ENCODE results near the gene FMNL2.

Gene FMNL2

DNA sequence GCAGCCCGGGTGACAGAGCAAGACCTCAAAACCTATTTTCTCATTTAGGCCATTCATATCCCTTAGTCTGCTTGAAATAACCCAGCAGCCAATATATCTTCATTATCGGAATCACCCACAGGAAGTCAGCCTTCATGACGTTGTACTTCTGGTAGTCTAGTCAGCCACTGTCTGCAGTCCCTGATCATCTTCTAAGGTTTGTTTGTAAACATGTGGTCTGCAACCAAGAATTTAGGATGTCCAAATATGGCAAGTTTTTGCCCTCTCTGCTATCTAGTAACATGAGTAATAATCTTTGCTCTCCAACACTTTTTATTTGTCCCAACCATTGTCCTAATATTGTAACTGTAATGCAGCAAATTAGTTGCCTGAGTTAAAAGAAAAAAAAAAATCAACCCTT lies 289.8 kb downstream of the FMNL2 start:
- DNase-seq = no peak

DNA sequence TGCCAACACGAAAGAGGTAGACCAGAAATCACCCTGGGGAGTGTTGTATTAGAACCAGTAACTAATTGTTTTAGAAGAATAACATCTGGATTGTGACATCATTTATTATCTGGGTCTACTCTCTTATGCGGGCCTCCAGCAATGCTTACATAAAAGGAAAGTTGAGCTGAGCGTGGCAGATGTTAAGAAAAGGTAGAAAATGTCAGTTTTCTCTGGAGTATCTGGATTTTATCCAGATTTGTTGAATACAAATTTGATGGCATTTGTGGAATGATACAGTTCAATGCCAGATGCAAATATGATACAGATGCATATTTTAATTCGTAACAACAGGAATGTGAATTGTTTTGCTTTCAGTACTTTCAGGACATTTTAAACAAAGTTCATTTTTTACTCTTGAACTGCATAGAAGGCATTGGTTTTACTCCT lies 292.0 kb downstream of the FMNL2 start:
- DNase-seq = no peak

DNA sequence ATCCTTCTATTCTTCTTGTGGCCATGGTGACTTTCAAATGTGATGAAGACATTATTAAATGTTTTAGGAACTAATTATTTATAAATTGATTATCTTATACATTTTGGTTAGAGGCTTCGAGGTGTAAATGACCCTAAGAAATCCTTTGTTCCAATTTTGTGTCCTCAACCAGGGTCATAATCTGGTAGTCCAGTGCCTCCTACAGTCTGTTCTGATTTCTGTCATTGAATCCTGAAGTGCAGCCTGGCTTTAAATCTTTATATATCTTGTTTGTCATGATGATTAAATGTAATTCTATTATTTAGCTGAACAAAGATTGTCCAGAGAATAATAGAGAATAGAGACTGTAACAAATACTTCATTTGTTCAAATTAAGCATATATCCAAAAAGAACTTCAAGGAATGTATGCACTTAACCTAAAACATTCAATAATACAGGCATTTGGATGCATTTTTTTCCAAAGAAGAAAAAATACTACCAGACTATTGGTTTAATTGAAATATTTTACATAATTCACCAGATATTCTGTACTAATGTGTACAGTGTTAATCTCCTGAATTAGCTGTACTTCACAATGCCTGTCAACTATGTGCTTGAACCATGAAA lies 292.5 kb downstream of the FMNL2 start:
- peak; percentile 24 for DNase-seq

DNA sequence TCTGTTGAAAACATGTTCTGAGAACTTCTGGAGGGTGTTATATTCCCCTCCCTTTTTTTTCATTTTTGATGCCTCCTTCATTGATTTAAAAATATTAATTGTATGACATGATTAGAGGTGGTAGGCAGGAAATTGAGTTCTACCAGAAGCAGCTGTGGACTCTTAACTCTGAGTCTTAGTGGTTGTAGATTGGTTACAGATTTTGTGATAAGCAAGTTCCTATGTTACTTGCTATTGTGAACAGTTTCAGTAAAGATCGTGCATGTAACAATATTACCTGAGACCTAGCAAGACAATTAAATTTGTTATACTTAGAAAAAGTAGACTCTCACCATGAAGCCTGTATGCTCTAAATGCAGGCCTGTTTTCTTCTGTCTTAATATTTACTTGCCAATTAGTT lies 294.2 kb downstream of the FMNL2 start:
- no peak for DNase-seq

DNA sequence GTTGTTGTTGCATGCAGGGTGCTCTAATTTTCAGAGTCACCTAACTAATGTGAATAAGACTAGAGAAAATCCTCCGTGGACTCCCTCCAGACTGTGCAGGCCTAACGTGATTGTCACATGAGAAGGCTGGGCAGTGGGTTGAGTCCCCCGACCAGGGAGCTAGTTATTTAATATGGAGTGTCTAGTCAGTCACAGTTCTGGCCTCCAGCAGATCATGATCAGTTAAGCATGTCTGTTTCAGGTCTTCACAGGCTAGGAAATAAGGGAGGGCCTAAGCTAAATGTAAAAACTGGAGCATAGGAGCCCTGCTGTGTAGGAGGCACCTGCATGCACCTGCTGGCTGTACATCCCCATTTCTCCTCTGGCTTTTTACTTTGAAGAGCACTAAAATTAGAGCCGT lies 295.5 kb downstream of the FMNL2 start:
- no peak for DNase-seq

DNA sequence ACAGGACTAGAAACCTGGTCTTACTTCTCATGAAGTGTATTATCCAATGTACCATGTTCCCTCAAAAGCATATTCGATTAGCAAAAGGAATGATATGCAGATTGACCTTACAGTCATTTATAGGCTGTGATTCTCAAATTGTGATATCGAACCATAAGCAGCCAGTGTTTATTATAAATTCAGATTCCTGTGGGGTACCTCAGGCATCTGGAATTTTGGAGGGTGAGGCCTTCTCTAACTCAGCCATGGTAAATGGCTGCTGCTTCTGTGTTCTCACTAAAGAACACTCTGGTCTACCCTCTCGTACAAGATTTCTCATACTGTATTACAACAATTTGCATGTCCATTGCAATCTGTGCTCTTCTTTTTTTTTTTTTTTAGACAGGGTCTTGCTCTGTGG lies 297.8 kb downstream of the FMNL2 start:
- DNase-seq = no peak

DNA sequence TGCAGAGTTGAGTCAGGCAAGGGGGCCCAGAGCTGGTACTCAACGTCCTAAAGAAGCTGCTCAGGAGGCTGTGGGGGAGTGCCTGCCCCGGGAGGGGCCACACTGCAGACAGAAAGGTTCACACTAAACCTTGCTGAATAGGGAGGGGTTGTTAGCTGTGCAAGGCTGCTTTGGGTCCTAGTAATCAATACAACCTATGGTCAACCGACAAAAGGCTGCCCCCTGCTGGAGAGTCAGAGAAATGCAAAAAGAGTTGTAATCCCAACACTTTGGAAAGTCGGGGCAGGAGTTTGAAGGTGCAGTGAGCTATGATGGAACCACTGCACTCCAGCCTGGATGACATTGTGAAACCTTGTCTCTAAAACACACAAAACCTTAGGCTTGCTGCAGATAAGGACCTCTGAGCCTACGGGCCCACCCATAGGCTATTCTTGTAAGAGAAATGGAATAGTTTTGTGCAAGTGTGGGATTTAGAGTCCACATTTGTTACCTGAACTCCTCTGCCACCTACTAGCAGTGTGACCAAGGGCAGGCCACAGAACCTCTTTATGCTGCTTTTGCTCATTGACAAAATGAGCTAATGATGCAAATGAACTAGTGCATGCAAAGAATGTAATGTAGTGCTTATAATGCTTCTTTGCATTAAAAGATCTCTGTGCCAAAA lies 300.8 kb downstream of the FMNL2 start:
- peak; percentile 45 for DNase-seq

DNA sequence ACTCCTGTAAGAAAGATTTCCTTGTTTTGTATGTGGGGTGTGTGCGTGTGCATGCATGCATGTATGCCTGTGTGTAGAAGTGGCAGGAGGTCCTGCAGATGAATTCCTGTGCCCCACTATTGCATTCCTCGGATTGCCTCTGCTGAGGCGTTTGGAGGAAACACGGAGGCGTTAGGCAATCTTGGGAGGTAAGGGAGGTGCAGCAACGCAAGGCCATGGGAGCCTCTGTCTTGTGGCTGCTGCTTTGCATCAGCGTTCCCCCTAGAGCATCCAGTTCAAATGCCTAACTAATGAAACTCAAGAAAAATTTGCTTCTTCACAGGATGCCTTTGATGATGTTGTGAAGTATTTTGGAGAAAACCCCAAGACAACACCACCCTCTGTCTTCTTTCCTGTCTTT lies 302.3 kb downstream of the FMNL2 start:
- DNase-seq = no peak

DNA sequence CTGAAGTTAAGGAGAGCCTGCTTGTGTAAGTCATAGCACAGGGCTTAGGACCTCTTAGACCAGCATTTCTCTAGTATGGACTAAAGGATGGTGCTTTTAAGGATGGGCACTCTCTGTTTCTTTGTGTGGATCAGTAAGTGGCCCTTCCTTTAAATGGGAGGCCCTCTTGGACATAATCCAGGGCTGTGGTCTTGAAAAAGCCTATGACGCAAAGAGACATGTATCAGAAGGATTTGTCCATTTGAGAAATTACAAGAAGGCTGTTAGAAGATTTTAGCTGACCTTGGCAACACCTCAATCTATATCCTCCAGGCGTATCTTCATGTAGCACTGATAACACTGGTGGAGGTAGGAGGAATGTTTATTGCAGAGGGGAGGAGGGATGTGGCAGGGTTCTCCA lies 303.1 kb downstream of the FMNL2 start:
- no peak for DNase-seq

DNA sequence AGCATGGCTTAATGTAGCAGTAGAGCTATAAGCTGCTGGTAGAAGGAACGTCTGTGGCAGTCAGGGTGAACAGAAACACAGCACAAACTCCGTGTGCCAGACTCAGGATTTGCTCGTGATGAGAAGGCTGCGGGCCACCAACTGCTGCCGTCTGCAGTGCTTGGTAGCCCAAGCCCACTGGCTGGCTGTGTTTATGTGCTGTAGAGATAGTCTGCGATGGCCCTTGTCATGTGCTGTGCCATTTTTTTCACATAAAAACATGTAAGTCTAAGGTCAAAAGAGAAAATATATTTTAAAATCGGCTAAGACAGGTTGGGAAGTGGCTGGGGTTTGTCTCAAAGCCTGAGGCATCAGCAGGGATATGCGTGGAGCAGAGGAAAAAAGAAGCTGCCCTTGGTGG lies 303.6 kb downstream of the FMNL2 start:
- no peak for DNase-seq

DNA sequence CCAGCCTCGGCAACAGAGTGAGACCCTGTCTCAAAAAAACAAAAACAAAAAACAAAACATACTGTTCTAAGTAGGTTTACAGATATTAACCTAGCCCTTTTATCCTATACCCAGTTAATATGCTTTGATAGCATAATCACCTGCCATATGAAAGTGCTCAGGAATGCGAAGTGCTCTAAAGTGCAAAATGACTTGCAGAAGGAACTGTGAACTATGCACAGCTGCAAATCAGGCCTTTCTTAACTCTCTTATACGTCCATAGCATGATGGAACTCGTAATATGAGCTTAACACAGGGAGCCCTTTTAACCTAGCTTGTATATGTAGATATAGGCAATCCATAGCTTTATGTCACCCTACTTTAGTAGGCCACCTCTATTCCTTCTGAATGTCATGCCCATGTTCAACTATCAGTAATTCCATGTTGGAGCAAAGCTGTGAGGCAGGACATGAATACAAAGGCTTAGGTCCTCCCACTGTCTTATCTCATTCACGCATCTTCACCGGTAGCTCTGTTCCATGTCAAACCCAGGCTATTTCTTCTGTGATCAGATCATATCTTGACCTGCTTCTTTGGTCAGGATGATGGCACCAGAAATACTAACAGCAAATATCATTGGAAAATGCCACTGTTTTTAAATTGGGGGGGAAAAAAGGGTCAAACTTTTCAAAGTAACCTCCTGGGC lies 309.4 kb downstream of the FMNL2 start:
- DNase-seq = no peak

DNA sequence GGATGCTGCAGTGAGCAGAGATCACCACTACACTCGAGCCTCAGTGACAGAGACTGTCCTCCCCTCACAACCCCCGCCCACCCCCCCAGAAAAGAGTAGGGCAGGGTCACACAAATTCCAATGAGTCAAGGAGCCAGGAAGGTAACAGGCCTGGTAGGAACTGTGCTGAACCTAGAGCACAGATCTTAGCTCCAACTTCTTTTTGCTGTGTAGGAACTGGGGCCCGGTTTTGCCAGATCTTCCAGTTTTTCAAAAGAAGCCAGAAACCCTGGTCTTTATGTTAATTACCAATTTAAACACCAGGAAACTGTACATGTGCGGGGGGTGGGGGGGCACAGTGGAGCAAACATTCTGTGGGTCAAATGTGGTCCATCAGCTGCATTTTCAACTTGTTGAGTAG lies 311.3 kb downstream of the FMNL2 start:
- no peak for DNase-seq

DNA sequence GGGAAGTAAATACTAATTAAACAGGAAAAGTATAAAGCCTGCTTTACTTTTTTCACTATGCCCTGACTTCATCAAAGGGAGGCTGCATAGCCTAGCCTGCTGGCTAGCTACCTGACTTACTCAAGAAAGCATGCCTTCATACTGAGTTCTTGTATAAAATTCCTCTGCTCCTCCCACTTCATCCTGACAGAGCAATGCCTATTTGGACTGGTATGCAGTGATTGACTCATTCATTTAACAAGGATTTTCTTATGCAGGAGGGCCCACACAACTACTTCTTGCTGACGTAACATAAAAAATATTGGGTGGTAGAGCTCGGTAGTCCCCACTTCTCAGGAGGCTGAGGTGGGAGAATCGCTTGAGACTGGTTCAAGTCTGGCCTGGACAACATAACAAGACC lies 311.8 kb downstream of the FMNL2 start:
- peak; percentile 92 for DNase-seq

DNA sequence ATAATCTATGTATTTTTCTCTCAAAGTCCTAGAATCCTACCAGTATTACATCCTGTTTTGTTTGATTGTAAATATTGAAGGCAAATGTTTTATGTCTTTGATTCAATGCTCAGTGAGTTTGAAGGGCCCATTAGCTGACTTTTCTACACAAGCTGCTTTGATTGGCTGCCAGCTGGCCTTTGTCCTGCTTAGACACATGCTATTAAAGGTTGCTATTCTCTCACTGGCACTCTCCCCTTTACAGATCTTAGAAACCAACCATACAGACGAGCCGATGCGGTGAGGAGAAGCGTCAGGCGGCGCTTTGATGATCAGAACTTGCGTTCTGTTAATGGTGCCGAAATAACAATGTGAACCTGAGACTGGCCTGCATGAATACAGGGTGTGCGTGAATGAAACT lies 312.6 kb downstream of the FMNL2 start:
- DNase-seq = no peak

DNA sequence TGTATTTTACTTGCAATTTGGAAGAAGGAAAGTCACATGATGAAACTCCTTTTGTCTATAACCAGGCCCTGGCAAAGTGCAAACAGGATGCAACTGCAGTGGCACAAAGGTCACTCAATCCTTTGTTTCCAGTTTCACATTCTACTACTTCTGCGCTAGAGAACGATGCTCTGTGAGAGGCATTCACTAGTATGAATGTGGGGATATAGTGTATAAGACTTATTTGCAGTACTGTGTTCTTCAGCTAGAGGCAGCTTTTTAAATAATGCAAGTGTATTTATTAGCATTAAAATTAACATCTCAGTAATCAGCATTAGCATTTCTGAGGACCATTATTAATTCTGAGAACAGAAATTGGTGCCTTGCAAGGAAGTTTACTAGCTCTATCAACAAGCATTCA lies 313.4 kb downstream of the FMNL2 start:
- DNase-seq = no peak

DNA sequence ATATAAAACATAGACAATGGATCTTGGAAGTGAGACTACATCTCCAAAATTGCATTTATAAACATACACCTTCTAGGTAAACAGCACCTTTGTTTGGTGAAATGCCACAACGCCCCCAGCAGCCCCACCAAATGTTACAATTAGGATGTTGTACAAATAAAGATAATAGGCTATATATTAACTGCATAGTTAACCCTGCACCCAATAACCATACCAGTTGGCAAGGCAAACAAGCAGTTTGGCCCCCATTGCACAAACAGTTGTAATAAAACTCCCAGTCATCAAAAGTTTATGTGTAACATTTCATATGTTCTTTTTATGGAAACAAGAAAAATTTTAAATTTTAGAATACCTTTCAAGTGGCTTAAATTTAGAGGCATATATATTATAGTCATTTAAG lies 315.0 kb downstream of the FMNL2 start:
- DNase-seq = no peak

DNA sequence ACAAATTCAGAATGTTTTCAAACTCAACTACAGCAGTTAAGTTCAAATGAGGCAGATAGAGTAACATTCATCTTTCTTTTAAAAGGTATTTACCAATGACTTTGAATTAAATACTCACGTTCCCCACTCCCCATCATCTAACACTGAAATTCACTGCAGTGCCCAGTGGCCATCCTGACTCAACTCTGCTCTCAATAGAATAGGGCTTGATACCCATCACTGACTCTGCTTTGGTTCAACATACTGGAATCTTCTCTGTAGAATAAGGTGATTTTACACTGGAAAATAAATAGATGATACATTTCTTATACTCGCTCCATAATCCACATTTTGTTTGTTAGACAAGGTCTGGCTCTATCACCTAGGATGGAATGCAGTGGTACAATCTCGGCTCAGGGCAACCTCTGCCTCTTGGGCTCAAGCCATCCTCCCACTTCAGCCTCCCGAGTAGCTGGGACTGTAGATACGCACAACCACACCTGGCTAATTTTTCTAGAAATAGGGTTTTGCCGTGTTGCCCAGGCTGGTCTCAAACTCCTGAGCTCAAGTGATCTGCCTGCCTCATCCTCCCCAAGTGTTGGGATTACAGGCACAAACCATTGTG lies 315.9 kb downstream of the FMNL2 start:
- no peak for DNase-seq

DNA sequence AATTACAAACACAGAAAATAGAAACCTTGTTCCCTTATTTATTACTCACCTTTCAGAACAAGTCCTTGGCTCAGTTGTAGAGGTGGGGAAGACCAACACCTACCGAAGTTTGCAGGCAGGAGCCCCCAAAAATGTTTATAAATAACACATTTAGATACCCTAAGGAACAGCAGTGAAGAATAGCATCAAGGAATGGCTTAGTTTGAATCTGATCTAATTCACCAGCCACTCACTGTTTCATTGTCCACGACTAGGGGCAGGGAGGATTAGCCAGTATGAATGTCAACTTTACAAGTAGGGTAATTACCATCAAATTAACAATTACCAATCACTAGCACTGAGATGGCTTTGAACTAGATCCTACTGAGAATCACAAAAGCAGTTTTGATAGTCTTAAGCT lies 316.9 kb downstream of the FMNL2 start:
- no peak for DNase-seq

DNA sequence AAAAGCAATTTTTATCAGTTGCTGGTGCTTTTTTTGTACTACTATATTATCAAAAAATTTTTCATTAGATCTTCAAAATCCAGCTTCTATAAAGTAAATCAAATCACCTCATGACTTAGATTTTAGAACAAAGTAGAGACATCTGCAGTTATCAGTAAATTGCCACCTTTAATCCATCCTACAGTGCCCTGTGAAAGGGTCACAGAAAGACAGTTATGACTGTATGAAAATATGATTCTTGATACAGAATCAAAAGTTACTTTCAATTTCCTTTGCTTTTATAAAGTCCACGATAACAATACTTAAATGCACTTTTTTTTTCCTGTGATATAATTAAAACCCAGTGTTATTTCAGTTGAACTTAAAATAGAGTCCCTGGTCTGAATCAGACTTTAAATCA lies 320.9 kb downstream of the FMNL2 start:
- DNase-seq = no peak

DNA sequence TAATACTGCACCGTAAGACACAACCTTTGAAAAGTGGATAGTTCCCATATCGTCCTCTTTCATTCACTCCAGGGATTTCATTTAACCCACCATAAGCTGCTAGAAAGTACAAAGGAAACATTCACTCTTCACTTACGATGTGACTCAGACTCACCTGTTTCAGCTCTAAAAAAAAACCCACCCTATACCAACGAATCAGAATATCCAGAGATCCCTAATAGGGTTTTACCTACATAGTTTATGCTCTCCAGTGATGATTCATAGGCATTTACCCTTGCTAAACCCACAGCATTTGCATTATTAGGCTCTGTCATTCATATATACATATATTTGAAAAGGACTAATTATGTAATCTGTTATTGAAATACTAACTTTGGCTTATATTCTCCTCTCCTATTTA lies 322.1 kb downstream of the FMNL2 start:
- no peak for DNase-seq

DNA sequence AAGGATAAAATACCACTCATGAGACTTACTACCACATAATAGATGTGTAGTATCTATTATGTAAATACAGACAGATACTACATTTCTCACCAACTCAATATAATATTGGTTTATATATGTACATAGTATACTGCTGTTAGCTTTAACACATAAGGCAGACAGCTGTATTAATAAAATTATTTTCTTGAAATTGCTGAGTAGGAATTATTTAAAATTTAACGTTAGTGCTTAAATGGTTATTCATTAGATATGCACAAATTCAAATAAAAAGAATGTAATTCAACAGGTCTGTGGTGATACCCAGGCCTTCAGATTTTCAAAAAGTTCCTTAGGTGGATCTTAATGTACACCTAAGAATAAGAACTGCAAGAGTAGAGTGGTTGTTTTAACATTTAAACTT lies 323.2 kb downstream of the FMNL2 start:
- DNase-seq = no peak

DNA sequence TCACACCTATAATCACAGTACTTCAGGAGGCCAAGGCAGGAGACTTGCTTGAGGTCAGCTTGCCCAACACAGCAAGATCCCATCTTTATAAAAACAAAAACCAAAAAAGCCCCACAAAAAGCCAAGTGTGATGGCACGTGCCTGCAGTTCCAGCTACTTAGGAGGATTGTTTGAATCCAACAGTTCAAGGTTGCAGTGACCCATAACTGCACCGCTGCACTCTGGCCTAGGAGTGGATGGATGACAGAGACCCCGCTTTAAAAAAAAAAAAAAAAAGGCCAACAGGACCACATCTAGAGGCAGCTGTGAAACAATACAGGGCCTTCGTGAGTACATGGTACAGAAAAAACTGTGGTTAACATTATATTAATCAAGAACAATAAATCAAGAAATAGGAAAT lies 326.1 kb downstream of the FMNL2 start:
- no peak for DNase-seq

DNA sequence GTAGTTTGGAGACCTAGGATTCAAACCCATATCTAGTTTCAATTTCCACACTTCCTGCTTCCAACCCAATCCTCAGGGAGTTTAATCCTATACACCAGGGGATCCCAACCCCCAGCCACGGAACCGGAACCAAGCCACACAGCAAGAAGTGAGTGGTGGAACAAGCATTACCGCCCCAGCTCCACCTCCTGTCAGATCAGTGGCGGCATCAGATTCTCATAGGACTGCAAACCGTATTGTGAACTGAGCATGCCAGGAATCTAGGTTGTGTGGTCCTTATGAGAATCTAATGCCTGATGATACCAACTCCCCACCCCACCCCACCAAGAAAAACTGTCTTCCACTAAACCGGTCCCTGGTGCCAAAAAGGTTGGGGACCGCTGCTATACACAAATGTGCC lies 329.8 kb downstream of the FMNL2 start:
- DNase-seq = no peak

DNA sequence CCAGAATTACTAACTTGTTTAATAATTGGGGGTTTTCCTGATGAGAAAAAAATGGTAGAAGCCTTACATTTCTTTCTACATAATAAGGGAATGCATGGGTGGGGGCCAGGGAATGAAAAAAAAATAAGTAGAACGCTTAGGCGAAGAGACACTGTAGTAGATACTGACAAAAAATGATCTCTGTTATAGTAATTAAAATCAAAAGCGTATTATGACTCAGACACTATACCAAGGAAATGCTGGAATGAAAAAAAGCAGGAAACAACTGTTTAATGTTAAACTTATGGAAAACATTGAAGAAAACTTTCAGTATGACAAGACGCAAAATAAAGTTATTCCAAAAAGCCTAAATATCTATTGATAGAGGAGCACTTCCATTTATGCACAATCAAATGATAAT lies 339.4 kb downstream of the FMNL2 start:
- no peak for DNase-seq
